GM21447 (cell line): ENCODE measurements around the gene ETV3.
"Not testable (repeated sequence)": the region's sequence is repeated elsewhere in the genome, so short reads cannot be mapped to it uniquely, and the experiment has no call there.

Source experiments
- ATAC-seq: cut with Tn5 transposase; IDR thresholded peaks from one replicate; pipeline ENCODE4 v1.9.1; 2021; ENCODE audit not compliant: unreplicated experiment

ETV3 gene

DNA sequence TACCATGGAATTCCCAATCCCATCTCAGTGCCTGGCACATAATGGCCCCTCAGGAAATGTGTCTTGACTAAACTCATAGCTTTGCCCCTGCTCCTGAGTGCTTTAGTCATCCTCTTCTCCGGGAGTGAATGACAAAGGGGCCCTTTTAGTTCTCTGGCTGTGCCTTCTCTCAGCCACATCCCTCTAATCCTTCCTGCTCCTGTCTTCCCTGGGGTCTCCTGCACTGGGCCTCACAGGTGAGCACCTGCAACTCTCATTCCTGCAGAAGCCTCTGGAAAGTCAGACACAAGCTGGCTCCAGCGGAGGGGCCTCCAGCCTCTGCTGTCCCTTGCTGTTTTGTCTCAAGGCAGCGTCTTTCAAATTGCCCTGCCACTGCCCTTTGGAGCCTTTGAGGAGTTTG lies 24.6 kb downstream of the ETV3 start:
- ATAC-seq, result no peak

GRCh38 chr1:157113106-157113505 lies 25.1 kb downstream of the ETV3 start:
- ATAC-seq, result no peak

- no peak for ATAC-seq
Measured at GRCh38 chr1:157112186-157112867, 25.9 kb downstream of the ETV3 start.

DNA sequence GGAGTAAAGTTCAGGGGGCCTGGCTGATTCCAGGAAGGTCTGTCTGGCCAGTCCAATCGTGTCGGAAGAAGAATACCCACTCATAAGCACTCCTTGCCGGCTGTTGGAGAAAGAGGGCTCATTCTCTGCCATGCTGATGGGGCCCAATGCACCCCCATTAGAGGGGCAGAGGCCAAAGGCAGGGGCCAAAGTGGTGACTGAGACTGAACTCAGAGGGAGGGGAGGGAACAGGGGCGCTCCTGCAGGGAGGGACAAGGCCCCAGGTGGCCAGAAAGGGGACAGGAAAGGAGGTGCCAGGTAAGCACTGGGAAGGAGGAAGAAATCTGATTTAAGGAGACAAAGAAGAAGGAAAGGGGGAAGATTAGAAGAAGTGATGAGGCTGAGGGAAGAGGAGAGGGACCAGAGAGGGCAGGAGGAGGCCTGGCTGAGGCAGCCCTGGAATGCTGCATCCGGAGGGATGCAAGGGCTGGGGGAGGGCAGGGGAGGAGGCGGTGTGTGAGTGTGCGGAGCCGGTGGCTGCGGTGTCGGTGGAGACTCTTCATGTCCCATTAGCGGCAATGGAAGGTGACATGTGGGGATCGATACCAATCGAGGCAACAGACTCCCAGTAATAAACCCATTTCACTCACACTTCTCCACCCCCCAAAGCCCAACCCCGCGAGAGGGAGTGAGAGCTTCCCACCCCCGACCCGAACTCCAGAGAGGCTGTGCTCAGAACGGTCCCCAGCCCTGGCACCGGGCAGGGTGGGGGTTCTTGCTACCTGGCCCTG lies 26.6 kb downstream of the ETV3 start:
- ATAC-seq, result no peak

- ATAC-seq, result no peak
Measured at GRCh38 chr1:157110686-157111085, 27.5 kb downstream of the ETV3 start.

DNA sequence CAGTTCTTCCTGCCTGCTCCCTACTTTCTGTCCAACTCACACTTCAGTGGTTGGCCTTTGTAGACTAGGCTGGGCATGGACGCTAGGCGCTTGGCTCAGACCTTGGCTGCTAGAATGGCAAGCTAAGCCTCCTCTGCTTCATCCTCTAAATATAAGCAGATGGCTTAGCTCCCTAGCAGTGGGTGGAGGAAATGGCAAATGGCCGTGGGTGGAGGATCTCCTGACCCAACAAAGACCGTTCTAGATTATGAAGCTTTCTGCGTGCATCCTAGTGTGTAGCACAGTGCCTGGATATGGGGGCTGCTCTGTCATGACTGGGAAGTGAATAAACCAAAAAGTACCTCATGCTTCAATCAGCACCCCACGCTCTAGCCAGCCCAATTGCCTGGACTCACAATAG lies 28.2 kb downstream of the ETV3 start:
- ATAC-seq, result no peak

DNA sequence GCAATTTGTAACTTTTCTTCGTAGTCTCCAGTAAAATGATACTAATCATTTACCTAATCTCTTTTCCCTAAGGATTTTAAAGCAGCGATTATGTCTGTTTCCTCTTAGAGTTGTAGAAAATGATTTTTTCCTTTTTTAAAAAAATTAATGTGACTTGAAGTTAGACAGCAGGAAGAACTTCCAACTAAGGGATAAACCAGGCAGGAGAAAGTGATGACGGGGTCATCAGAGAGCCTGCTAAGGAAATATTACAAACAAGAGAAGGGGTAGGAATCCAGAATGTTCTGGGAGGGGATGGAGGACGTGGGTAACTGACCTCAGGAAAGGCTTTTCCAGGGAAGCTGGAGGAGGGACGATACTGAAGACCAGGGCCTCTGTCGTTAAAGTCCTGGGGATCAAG lies 29.7 kb downstream of the ETV3 start:
- no peak for ATAC-seq

- no peak for ATAC-seq
Measured at GRCh38 chr1:157107702-157108101, 30.5 kb downstream of the ETV3 start.

DNA sequence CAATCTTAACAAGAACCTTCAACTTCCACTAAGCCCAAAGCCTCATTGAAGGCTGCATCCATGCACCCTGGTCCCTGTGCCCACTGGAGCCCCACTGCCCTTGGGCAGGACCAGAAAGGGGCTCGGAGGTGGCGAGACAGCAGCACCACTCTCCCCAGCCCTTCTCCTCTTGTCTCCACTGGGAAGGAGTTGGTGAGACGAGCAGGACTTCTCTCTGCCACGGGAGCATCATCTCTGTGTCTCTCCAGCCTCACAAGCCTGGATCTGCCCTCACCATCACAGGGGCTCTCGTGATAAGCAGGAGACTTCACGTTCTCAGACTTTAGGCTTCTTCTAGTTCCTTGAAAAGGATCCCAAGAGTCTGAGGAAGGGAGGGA lies 31.4 kb downstream of the ETV3 start:
- ATAC-seq, result no peak

- peak; percentile 81 for ATAC-seq
Measured at GRCh38 chr1:157105988-157106812, 32.0 kb downstream of the ETV3 start.

DNA sequence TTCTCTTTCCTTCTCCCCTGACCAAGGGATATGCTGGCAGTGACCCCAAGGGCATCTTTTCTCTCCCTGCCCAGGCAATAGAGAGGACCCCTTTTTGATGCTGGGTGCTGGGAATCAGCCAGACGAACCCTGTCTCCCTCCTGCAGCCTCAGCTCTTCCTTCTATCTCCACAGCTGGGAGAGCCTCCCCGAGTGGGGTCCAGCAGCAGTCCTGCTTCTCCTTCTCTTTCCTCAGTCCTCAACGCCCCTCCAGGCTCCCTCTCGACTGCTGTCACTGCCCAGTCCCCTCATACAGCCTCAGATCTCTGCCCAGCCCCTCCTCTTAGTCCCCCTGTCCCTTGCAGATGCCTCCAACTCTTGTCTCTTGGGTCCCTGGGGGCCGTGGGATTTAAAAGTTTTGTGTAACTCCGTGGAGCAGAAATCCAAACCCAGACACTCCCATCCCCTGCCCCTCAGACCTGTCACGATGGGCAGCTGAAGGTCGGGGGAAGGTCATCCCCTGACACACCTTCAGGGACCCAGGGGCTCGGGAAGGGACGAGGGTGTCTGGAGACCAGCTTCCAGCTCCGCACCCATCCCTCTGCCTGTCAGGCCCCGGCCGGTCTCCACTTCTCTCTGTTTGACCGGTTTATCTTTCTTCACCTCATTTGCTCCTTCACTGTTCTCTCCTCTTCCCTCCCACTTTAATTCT lies 32.8 kb downstream of the ETV3 start:
- no peak for ATAC-seq

DNA sequence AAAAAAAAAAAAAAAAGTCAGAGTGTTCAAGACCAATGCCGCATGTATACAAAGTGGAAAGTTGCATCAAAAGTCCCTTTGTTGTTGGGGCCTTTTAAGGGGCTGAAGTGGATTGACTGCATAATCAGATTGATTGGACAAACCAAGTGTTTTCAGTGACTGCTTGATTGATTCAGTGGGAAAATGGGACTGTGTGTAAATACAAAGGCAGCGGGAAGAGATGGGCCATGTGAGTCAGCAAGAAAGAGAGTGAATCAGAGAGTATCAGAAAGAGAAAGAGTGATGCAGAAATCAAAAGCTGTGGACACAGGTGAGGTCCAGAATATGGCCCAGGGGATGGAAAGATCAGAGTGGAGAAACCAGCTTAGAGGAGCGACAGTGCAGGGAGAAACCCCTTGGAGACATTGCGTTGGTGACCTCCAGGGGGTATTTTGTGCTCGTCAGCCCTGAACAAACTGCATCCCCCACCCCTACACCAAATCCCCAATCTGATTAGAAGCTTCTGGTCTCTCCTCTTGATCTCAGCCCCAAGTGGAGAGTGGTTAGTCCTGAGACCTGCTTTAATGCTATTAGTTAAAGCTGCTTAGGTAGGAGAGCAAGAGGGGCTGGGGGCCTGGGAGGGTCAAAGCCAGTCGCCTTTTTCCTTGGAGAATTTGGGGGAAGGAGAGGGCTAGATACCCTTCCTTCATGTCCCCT lies 33.4 kb downstream of the ETV3 start:
- no peak for ATAC-seq

- ATAC-seq, result no peak
Measured at GRCh38 chr1:157103268-157103667, 34.9 kb downstream of the ETV3 start.

DNA sequence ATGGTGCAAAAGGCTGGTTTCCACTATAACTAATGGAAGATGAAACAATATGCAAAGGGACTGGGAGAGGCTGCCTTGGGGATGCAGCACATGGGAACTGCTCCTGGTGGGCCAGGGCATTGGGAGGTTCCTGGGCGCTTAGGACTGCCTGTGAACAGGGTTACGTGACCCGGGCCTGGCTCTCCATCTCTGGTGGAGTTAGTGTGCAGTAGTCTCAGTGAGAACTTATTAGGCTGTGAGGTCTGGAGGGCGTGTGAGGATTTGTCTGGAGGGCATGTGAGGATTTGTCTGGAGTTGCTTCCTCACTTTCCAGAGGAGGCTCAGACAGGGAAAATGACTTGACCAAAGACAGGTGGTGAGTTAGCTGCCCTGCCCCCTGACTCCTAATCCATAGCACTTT lies 37.0 kb downstream of the ETV3 start:
- ATAC-seq, result no peak

GRCh38 chr1:157099633-157100009 lies 38.6 kb downstream of the ETV3 start, which contains the start of gene ETV3L:
ETV3L (minus strand) TSS chr1:157099808; CDS start chr1:157099523, 285 bp downstream.
- no peak for ATAC-seq

- not testable (repeated sequence) for ATAC-seq
Measured at GRCh38 chr1:157098987-157099632, 39.1 kb downstream of the ETV3 start.

DNA sequence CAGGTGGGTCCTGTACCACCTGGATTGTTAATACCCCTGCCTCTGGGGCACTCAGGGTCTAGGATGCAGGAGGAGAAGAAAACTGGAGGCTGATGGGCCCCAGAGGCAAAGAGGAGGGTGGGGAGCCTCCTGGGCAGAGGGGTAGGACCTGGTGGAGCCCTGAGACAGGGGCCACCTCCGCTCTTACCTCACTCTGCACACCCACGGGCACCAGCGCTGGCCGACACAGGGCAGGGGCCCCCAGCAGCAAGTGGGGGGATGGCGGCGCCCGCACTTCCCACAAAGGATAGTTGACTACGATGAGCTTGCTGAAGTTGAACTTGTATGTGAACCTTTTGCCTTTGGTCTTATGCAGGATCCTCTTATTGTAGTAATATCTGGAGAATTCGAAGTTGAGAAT lies 39.7 kb downstream of the ETV3 start:
- ATAC-seq, result no peak

GRCh38 chr1:157097692-157098091 lies 40.5 kb downstream of the ETV3 start:
- ATAC-seq, result no peak

DNA sequence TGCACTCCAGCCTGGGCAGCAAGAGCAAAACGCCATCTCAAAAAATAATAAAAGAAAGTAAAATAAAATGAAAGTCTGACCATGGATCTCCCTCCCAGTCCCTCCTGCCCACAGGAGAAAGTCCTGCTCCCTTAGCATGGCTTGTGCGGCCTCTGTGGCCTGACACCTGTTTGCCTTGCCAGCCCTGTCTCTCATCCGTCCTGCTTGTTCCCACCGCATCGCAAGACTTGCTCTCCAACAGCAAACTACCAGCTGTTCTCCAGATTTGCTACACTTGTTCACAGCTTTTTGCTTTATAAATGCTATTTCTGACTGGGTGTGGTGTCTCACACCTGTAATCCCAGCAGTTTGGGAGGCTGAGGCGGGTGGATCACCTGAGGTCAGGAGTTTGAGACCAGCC lies 41.3 kb downstream of the ETV3 start:
- ATAC-seq, result no peak

DNA sequence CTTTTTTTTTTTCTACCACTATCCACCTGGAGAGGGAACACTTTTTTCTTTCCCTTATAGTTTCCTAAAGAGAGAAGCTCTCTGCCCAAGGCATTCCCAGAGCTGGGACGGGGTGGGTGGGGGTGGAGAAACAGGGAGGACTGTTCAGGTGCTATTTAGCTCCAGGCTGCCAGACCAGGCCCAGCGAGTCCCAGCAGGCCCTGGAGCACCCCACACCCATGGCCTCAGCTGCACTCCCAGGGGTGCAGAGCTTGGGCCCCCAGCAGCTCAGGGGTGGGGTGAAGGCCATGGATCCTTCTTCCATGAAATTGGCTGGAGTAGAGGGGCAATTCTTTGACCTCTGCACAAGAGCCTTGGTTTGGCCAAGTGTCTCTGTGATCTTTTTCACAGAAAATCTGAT lies 42.6 kb downstream of the ETV3 start:
- ATAC-seq, result no peak
